Stimulated activated CD8-positive, alpha-beta memory T cell treated with anti-CD3 and anti-CD28 coated beads, Interleukin-12 subunit alpha, Interleukin-12 subunit beta, amount 100 ng/mL, for 4 hours (primary cell): Measurements from ENCODE around the gene TOX2.

ENCODE experiments used
- DNase-seq: peaks from one replicate; pipeline ENCODE4 v3.0.0-alpha.2; 2020; ENCODE audit warnings: low read depth

TOX2 gene

GRCh38 chr20:44019638-44020335 is 105.1 kb downstream of the TOX2 start:
- DNase-seq, result no peak

GRCh38 chr20:44020406-44021148 is 105.9 kb downstream of the TOX2 start:
- no peak for DNase-seq

GRCh38 chr20:44021186-44021585 is 106.5 kb downstream of the TOX2 start:
- no peak for DNase-seq

GRCh38 chr20:44021900-44022299 is 107.2 kb downstream of the TOX2 start:
- no peak for DNase-seq

GRCh38 chr20:44022464-44022863 is 107.8 kb downstream of the TOX2 start:
- DNase-seq, result no peak

GRCh38 chr20:44023515-44024371 is 109.1 kb downstream of the TOX2 start:
- DNase-seq, result no peak

- no peak for DNase-seq
Measured at GRCh38 chr20:44024820-44025580, 110.3 kb downstream of the TOX2 start.

GRCh38 chr20:44025756-44026155 is 111.1 kb downstream of the TOX2 start:
- DNase-seq, result no peak

- DNase-seq, result no peak
Measured at GRCh38 chr20:44026647-44027342, 112.1 kb downstream of the TOX2 start.

GRCh38 chr20:44027343-44028002 is 112.8 kb downstream of the TOX2 start:
- DNase-seq, result no peak

- no peak for DNase-seq
Measured at GRCh38 chr20:44028003-44028730, 113.5 kb downstream of the TOX2 start.

GRCh38 chr20:44028868-44029847 is 114.5 kb downstream of the TOX2 start:
- no peak for DNase-seq

GRCh38 chr20:44029848-44030230 is 115.2 kb downstream of the TOX2 start:
- no peak for DNase-seq

GRCh38 chr20:44030394-44030793 is 115.7 kb downstream of the TOX2 start:
- DNase-seq, result no peak

- no peak for DNase-seq
Measured at GRCh38 chr20:44031001-44031574, 116.4 kb downstream of the TOX2 start.

- DNase-seq, result no peak
Measured at GRCh38 chr20:44031781-44032582, 117.3 kb downstream of the TOX2 start.

GRCh38 chr20:44032583-44033331 is 118.1 kb downstream of the TOX2 start:
- DNase-seq, result no peak
